Activated CD8-positive, alpha-beta memory T cell treated with anti-CD3 and anti-CD28 coated beads, Interleukin-2, amount 10 ng/mL, durations not matched to agents 7 days and 5 days (primary cell): ENCODE data around the gene NFAT5. TPM values are rescaled to one million over a fixed set of nuclear protein-coding genes. Genes with fewer than 3 reads are reported as not detected.

Experiments used
- ATAC-seq: fragments of 150-1000 bp; cut with Tn5 transposase; one replicate; pipeline ENCODE4 v1.10.0; 2021; ENCODE audit warnings: moderate library complexity
- CTCF ChIA-PET: fragments of 350-600 bp; sonication (Branson Sonifier 250); formaldehyde crosslinking; loops from one replicate; lab custom pipeline; 2021; ENCODE audit warnings: antibody characterized with exemption; lab: Charles Lee
- DNase-seq: peaks from one replicate; pipeline ENCODE4 v3.0.0-alpha.2; 2020
- H3K27ac Mint-ChIP-seq: one replicate; pipeline ENCODE4 v1.8.0; 2021; ENCODE audit warnings: mild to moderate bottlenecking, mixed read lengths
- H3K27me3 Mint-ChIP-seq: one replicate; pipeline ENCODE4 v1.8.0; 2021; ENCODE audit warnings: mixed read lengths
- H3K36me3 Mint-ChIP-seq: one replicate; pipeline ENCODE4 v1.8.0; 2021; ENCODE audit warnings: mild to moderate bottlenecking, mixed read lengths
- H3K4me1 Mint-ChIP-seq: one replicate; pipeline ENCODE4 v1.8.0; 2021; ENCODE audit warnings: mixed read lengths
- H3K4me3 Mint-ChIP-seq: one replicate; pipeline ENCODE4 v1.8.0; 2021; ENCODE audit warnings: mild to moderate bottlenecking, moderate library complexity, mixed read lengths
- H3K9me3 Mint-ChIP-seq: one replicate; pipeline ENCODE4 v1.8.0; 2022; ENCODE audit warnings: low read depth, mixed read lengths
- total RNA-seq, 2 experiments: library from RNA; stranded (reverse); gene quantifications; one replicate each; pipeline ENCODE4 v1.2.3, GENCODE V29; 2021

The NFAT5 gene
- total RNA-seq, 2 experiments from 2014 or later: 28.7 to 36.8 TPM

DNA sequence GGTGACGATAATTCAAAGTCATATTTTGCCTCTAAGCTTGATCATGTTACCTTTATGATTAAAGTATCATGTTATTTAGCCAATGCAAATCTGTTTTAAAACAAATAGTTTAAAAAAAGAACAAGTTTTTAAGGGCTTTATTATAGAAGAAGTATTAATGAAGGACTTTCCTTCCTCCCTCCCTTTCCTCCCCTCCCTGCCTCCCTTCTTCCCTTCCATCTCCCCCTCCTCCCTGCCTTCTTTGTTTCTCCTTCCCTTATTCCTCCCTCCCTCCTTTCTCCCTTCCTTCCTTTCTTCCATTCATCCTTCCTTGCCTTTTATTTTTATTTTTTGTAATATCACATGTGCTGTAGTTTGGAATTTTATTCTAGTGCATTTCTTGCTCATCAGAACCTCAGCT is 134.1 kb downstream of the NFAT5 start:
- Mint-ChIP-seq H3K9me3 (no peaks in the 10 kb centered on the region), H3K4me3 (no peak overlapping the region), H3K4me1 (no peaks in the 10 kb centered on the region), H3K27me3 (no peaks in the 10 kb centered on the region), H3K27ac (no peak overlapping the region), H3K36me3 (peaks cover 8% of the 10 kb centered on the region)
- CTCF ChIA-PET: interaction anchor here (0.9 to 2.1 kb wide), 3 partner anchors 9 to 55 kb away, joined by 3 to 8 read pairs (median 4); partner anchors contain the start of gene NOB1
- DNase-seq: no peak
- no peak for ATAC-seq

- no peaks in the 10 kb centered on the region for H3K4me1 Mint-ChIP-seq
- no peaks in the 10 kb centered on the region for H3K36me3 Mint-ChIP-seq
- CTCF ChIA-PET: no interaction called here
- no peaks in the 10 kb centered on the region for H3K9me3 Mint-ChIP-seq
- no peak overlapping the region for H3K27ac Mint-ChIP-seq
- DNase-seq: no peak
- H3K4me3 Mint-ChIP-seq: no peak overlapping the region
- ATAC-seq: no peak
- H3K27me3 Mint-ChIP-seq: no peaks in the 10 kb centered on the region
Measured at GRCh38 chr16:69701452-69701851, 135.7 kb downstream of the NFAT5 start.

- Mint-ChIP-seq H3K9me3 (no peaks in the 10 kb centered on the region), H3K27ac (no peak overlapping the region), H3K36me3 (no peaks in the 10 kb centered on the region), H3K4me3 (no peak overlapping the region), H3K27me3 (no peaks in the 10 kb centered on the region), H3K4me1 (no peaks in the 10 kb centered on the region)
- ATAC-seq (no peak), DNase-seq (no peak)
- CTCF ChIA-PET: no interaction called here
Measured at GRCh38 chr16:69701866-69702265, 136.1 kb downstream of the NFAT5 start.

DNA sequence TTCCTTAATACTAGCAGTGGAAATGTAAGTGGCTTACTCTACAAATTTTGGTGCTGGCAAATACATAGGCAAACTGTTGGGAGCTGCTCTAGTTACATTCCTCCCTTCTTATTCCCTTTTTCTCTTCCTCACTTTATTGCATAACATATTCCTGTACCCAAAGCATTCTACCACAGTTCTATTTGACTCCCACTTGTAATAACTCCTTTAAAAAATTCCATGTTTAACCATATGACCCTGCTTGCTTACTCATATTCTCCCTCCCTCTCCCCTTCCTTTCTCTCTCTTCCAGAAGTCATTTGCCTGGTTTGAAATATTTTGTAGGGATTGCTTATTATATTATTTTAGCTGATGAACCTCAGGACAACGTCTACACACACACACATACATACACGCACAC is 137.9 kb downstream of the NFAT5 start:
- H3K4me1 Mint-ChIP-seq: no peaks in the 10 kb centered on the region
- no peaks in the 10 kb centered on the region for H3K36me3 Mint-ChIP-seq
- H3K4me3 Mint-ChIP-seq: no peak overlapping the region
- CTCF ChIA-PET: interaction anchor here (1.3 to 2.4 kb wide), 3 partner anchors 9 to 308 kb away, joined by 4 to 8 read pairs (median 6); partner anchors contain the start of gene NOB1
- no peaks in the 10 kb centered on the region for H3K9me3 Mint-ChIP-seq
- no peak for ATAC-seq
- DNase-seq: no peak
- no peaks in the 10 kb centered on the region for H3K27me3 Mint-ChIP-seq
- no peak overlapping the region for H3K27ac Mint-ChIP-seq

GRCh38 chr16:69706256-69706974 is 140.6 kb downstream of the NFAT5 start:
- H3K27ac Mint-ChIP-seq: no peak overlapping the region
- H3K36me3 Mint-ChIP-seq: peaks cover 4% of the 10 kb centered on the region
- no peaks in the 10 kb centered on the region for H3K27me3 Mint-ChIP-seq
- ATAC-seq: no peak
- no peak overlapping the region for H3K4me3 Mint-ChIP-seq
- no peaks in the 10 kb centered on the region for H3K9me3 Mint-ChIP-seq
- CTCF ChIA-PET: interaction anchor here (0.6 to 1.2 kb wide), 9 partner anchors 20 to 539 kb away, joined by 3 to 5 read pairs (median 3); partner anchors contain the start of genes NOB1 and NQO1
- peaks cover 3% of the 10 kb centered on the region for H3K4me1 Mint-ChIP-seq
- no peak for DNase-seq

- no peak for DNase-seq
- no peak overlapping the region for H3K27ac Mint-ChIP-seq
- peaks cover 4% of the 10 kb centered on the region for H3K36me3 Mint-ChIP-seq
- peaks cover 3% of the 10 kb centered on the region for H3K4me1 Mint-ChIP-seq
- no peak for ATAC-seq
- no peaks in the 10 kb centered on the region for H3K9me3 Mint-ChIP-seq
- H3K4me3 Mint-ChIP-seq: no peak overlapping the region
- CTCF ChIA-PET: interaction anchor here (0.6 to 1.2 kb wide), 7 partner anchors 20 to 540 kb away, joined by 3 to 5 read pairs (median 3); partner anchors contain the start of genes NOB1 and NQO1
- H3K27me3 Mint-ChIP-seq: no peaks in the 10 kb centered on the region
Measured at GRCh38 chr16:69706975-69707340, 141.2 kb downstream of the NFAT5 start.

DNA sequence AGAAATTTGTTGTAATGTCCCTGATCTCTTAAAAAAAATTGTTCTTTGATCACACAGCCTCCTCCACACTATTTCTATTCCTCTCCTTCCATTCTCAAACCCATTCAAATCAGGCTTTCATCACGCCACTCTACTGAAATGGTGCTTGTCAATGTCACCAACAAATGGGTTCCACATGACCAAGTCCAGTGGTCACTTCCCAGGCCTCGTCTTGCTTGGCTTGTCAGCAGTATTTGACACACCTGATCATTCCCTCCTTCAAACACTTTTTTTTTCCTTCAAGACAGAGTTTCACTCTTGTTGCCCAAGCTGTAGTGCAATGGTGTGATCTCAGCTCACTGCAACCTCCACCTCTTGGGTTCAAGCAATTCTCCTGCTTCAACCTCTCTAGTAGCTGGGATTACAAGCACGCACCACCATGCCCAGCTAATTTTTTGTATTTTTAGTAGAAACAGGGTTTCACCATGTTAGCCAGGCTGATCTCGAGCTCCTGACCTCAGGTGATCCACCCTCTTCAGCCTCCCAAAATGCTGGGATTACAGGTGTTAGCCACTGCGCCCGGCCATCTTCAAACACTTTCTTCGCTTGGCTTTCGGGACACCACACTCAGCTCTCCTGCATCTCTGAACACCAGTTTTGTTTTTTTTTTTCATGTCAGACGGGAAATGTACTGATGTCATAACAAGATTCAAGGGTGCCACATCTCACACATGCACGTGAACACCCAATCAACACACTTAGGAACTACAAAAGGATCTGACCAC is 142.3 kb downstream of the NFAT5 start:
- Mint-ChIP-seq H3K27ac (peak overlapping the region; percentile 36), H3K4me1 (peaks cover 3% of the 10 kb centered on the region), H3K4me3 (no peak overlapping the region), H3K9me3 (no peaks in the 10 kb centered on the region), H3K27me3 (no peaks in the 10 kb centered on the region), H3K36me3 (peaks cover 4% of the 10 kb centered on the region)
- DNase-seq (no peak), ATAC-seq (no peak)
- CTCF ChIA-PET: interaction anchor here (0.6 to 5.7 kb wide), 9 partner anchors 17 to 222 kb away, joined by 3 to 67 read pairs (median 3); partner anchors contain the start of genes NOB1, NQO1 and WWP2

GRCh38 chr16:69709456-69710084 is 143.8 kb downstream of the NFAT5 start:
- Mint-ChIP-seq H3K4me3 (no peak overlapping the region), H3K27ac (no peak overlapping the region), H3K9me3 (no peaks in the 10 kb centered on the region), H3K4me1 (peaks cover 3% of the 10 kb centered on the region), H3K27me3 (no peaks in the 10 kb centered on the region), H3K36me3 (peaks cover 4% of the 10 kb centered on the region)
- DNase-seq (no peak), ATAC-seq (peak; percentile 71)
- CTCF ChIA-PET: interaction anchor here (0.7 to 5.7 kb wide), 19 partner anchors 13 to 314 kb away, joined by 3 to 67 read pairs (median 4); partner anchors contain the start of genes NOB1, NQO1 and WWP2

GRCh38 chr16:69711115-69711740 is 145.5 kb downstream of the NFAT5 start:
- H3K36me3 Mint-ChIP-seq: peaks cover 4% of the 10 kb centered on the region
- CTCF ChIA-PET: interaction anchor here (1.3 to 5.7 kb wide), 3 partner anchors 12 to 316 kb away, joined by 3 to 67 read pairs (median 4); partner anchors contain the start of gene NOB1
- DNase-seq (no peak), ATAC-seq (no peak)
- no peak overlapping the region for H3K27ac Mint-ChIP-seq
- peaks cover 3% of the 10 kb centered on the region for H3K4me1 Mint-ChIP-seq
- no peaks in the 10 kb centered on the region for H3K27me3 Mint-ChIP-seq
- no peak overlapping the region for H3K4me3 Mint-ChIP-seq
- no peaks in the 10 kb centered on the region for H3K9me3 Mint-ChIP-seq

GRCh38 chr16:69712277-69712676 is 146.5 kb downstream of the NFAT5 start:
- no peaks in the 10 kb centered on the region for H3K27me3 Mint-ChIP-seq
- H3K4me3 Mint-ChIP-seq: no peak overlapping the region
- H3K9me3 Mint-ChIP-seq: no peaks in the 10 kb centered on the region
- H3K27ac Mint-ChIP-seq: no peak overlapping the region
- DNase-seq (no peak), ATAC-seq (no peak)
- CTCF ChIA-PET: interaction anchor here (1.3 to 5.7 kb wide), 2 partner anchors 42 to 218 kb away, joined by 3 to 67 read pairs; partner anchors contain the start of gene NOB1
- peaks cover 3% of the 10 kb centered on the region for H3K4me1 Mint-ChIP-seq
- peaks cover 4% of the 10 kb centered on the region for H3K36me3 Mint-ChIP-seq

GRCh38 chr16:69712914-69713581 is 147.3 kb downstream of the NFAT5 start:
- no peak overlapping the region for H3K27ac Mint-ChIP-seq
- DNase-seq (no peak), ATAC-seq (no peak)
- H3K27me3 Mint-ChIP-seq: no peaks in the 10 kb centered on the region
- no peaks in the 10 kb centered on the region for H3K9me3 Mint-ChIP-seq
- peaks cover 4% of the 10 kb centered on the region for H3K36me3 Mint-ChIP-seq
- CTCF ChIA-PET: interaction anchor here (0.9 to 5.7 kb wide), 3 partner anchors 13 to 217 kb away, joined by 3 to 67 read pairs (median 4); partner anchors contain the start of genes NOB1 and NQO1
- no peak overlapping the region for H3K4me3 Mint-ChIP-seq
- peaks cover 3% of the 10 kb centered on the region for H3K4me1 Mint-ChIP-seq

DNA sequence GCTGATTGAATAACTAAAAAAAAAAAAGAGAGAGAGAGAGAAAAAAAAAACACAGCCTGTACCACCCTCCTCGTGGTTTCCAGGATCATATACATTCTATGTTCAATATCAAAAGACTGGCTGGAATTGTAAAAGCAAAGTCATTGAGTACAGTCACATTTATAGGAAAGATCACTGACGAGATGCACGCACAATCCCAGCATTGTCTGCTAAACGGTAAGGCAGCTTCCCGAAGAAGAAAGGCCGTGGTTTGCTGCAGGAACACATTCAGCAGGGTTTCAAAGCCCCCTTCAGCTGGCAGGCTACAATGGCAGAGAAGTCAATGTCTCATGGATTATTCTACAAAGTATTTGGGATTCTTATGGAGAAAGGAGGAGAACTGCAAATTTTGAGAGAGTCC is 151.3 kb downstream of the NFAT5 start:
- Mint-ChIP-seq H3K27me3 (no peaks in the 10 kb centered on the region), H3K27ac (no peak overlapping the region), H3K9me3 (no peaks in the 10 kb centered on the region), H3K36me3 (no peaks in the 10 kb centered on the region), H3K4me3 (no peak overlapping the region), H3K4me1 (peaks cover 2% of the 10 kb centered on the region)
- CTCF ChIA-PET: interaction anchor here (1.5 kb wide), 1 partner anchor 38 kb away, joined by 4 read pairs; the partner anchor contains the start of gene NOB1
- ATAC-seq: no peak
- DNase-seq: no peak
